ENCODE measurements around the gene LTA. TPM values are rescaled to one million over a fixed set of nuclear protein-coding genes. Genes with fewer than 3 reads are reported as not detected.
A peak's percentile ranks its signal among the peaks of the same experiment; 100 is the strongest.

LTA gene
- total and polyA plus RNA-seq, 2 experiments from 2014 or later: not detected

- Histone ChIP-seq H3K4me3 (peak within 1 kb of the TSS; percentile 43), H3K9me2 (replicated peaks; ENCODE audit: insufficient read depth) (no peaks in the 10 kb centered on the region), H3K27me3 (no peaks in the 10 kb centered on the region), H3K4me2 (peak within 1 kb of the TSS; percentile 85), H3K9me3 (ENCODE audit: low read depth) (no peaks in the 10 kb centered on the region), H3K36me3 (replicated peaks; ENCODE audit: insufficient read depth, low read depth) (no peaks in the 10 kb centered on the region), H4K20me1 (ENCODE audit: insufficient read depth, poor library complexity, severe bottlenecking) (no peaks in the 10 kb centered on the region), H3K4me1 (ENCODE audit: insufficient read depth) (peaks cover 10% of the 10 kb centered on the region), H2AFZ (peak within 1 kb of the TSS; percentile 82), H3K27ac (peak within 1 kb of the TSS; percentile 76), H3K79me2 (peaks cover 39% of the 10 kb centered on the region)
- DNase-seq (ENCODE audit: low spot score): peak; percentile 94
- TF ChIP-seq CTCF (IDR thresholded peaks at IDR 0.05; ENCODE audit: poor library complexity) (peak; percentile 98), EZH2 (IDR thresholded peaks at IDR 0.05; ENCODE audit: borderline replicate concordance) (no peak)
- 5% methylated on average over 10 of the region's 11 CpGs for WGBS (ENCODE audit: low lambda C conversion rate, missing lambda C conversion rate)
Observed at GRCh38 chr6:31546339-31546957, 25.6 kb upstream of the LTA start, which contains the start of gene ATP6V1G2. Gene ATP6V1G2 (minus strand): TSS chr6:31546608. CDS start chr6:31546559, 49 bp downstream.

- Histone ChIP-seq H3K36me3 (replicated peaks; ENCODE audit: insufficient read depth, low read depth) (no peaks in the 10 kb centered on the region), H3K4me2 (peak within 1 kb of the TSS; percentile 85), H2AFZ (peak within 1 kb of the TSS; percentile 82), H3K27ac (peak within 1 kb of the TSS; percentile 76), H4K20me1 (ENCODE audit: insufficient read depth, poor library complexity, severe bottlenecking) (no peaks in the 10 kb centered on the region), H3K9me3 (ENCODE audit: low read depth) (no peaks in the 10 kb centered on the region), H3K27me3 (no peaks in the 10 kb centered on the region), H3K4me3 (peak within 1 kb of the TSS; percentile 43), H3K4me1 (ENCODE audit: insufficient read depth) (peaks cover 10% of the 10 kb centered on the region), H3K79me2 (peaks cover 37% of the 10 kb centered on the region), H3K9me2 (replicated peaks; ENCODE audit: insufficient read depth) (no peaks in the 10 kb centered on the region)
- under 1% methylated on average over 25 of the region's 25 CpGs for WGBS (ENCODE audit: low lambda C conversion rate, missing lambda C conversion rate)
- no peak for TF ChIP-seq CTCF (IDR thresholded peaks at IDR 0.05; ENCODE audit: poor library complexity)
- TF ChIP-seq EZH2 (IDR thresholded peaks at IDR 0.05; ENCODE audit: borderline replicate concordance): no peak
- no peak for TF ChIP-seq EZH2phosphoT487 (IDR thresholded peaks at IDR 0.05; ENCODE audit: low read depth, severe bottlenecking, unreplicated experiment)
- peak; percentile 97 for DNase-seq (ENCODE audit: low spot score)
Observed at GRCh38 chr6:31546958-31547726, 24.9 kb upstream of the LTA start, which contains the start of gene NFKBIL1. Gene NFKBIL1 (plus strand): TSS chr6:31547608. CDS start chr6:31547695, 87 bp downstream.

GRCh38 chr6:31547727-31548543 is 24.2 kb upstream of the LTA start:
- Histone ChIP-seq H4K20me1 (ENCODE audit: insufficient read depth, poor library complexity, severe bottlenecking) (no peaks in the 10 kb centered on the region), H3K9me2 (replicated peaks; ENCODE audit: insufficient read depth) (no peaks in the 10 kb centered on the region), H3K4me2 (peak overlapping the region; percentile 85), H3K27ac (peak overlapping the region; percentile 76), H3K9me3 (ENCODE audit: low read depth) (no peaks in the 10 kb centered on the region), H3K4me1 (ENCODE audit: insufficient read depth) (peaks cover 10% of the 10 kb centered on the region), H3K27me3 (no peaks in the 10 kb centered on the region), H3K79me2 (peaks cover 32% of the 10 kb centered on the region), H3K36me3 (replicated peaks; ENCODE audit: insufficient read depth, low read depth) (no peaks in the 10 kb centered on the region), H3K4me3 (peak overlapping the region; percentile 43), H2AFZ (peak overlapping the region; percentile 58)
- no peak for DNase-seq (ENCODE audit: low spot score)
- TF ChIP-seq EZH2 (IDR thresholded peaks at IDR 0.05; ENCODE audit: borderline replicate concordance) (no peak), CTCF (IDR thresholded peaks at IDR 0.05; ENCODE audit: poor library complexity) (no peak), EZH2phosphoT487 (IDR thresholded peaks at IDR 0.05; ENCODE audit: low read depth, severe bottlenecking, unreplicated experiment) (no peak)
- 81% methylated on average over 22 of the region's 24 CpGs for WGBS (ENCODE audit: low lambda C conversion rate, missing lambda C conversion rate)
